Activated CD8-positive, alpha-beta T cell treated with anti-CD3 and anti-CD28 coated beads for 36 hours (primary cell): ENCODE data around the gene CRTAC1. TPM values are rescaled to one million over a fixed set of nuclear protein-coding genes. Genes with fewer than 3 reads are reported as not detected.

ENCODE experiments used
- ATAC-seq: fragments of 200-7000 bp; cut with Tn5 transposase; one replicate; pipeline ENCODE4 v1.10.0; 2021; ENCODE audit warnings: mild to moderate bottlenecking, moderate library complexity
- CTCF ChIA-PET: fragments of 350-600 bp; sonication (Branson Sonifier 250); formaldehyde crosslinking; loops from one replicate; lab custom pipeline; 2021; ENCODE audit warnings: antibody characterized with exemption; lab: Charles Lee
- POLR2A ChIA-PET: fragments of 350-600 bp; sonication (Branson Sonifier 250); formaldehyde crosslinking; loops from one replicate; lab custom pipeline; 2021; ENCODE audit warnings: antibody characterized with exemption; lab: Charles Lee
- DNase-seq: peaks from one replicate; pipeline ENCODE4 v3.0.0-alpha.2; 2020
- H3K27ac Mint-ChIP-seq: one replicate; pipeline ENCODE4 v1.8.0; 2021; ENCODE audit warnings: mild to moderate bottlenecking, mixed read lengths
- H3K27me3 Mint-ChIP-seq: one replicate; pipeline ENCODE4 v1.8.0; 2021; ENCODE audit warnings: mixed read lengths
- H3K36me3 Mint-ChIP-seq: one replicate; pipeline ENCODE4 v1.8.0; 2021; ENCODE audit warnings: low read depth, mixed read lengths
- H3K4me1 Mint-ChIP-seq: one replicate; pipeline ENCODE4 v1.8.0; 2021; ENCODE audit warnings: low read depth, mixed read lengths
- H3K4me3 Mint-ChIP-seq: one replicate; pipeline ENCODE4 v1.8.0; 2021; ENCODE audit warnings: mild to moderate bottlenecking, moderate library complexity, mixed read lengths
- H3K9me3 Mint-ChIP-seq: one replicate; pipeline ENCODE4 v1.8.0; 2021; ENCODE audit warnings: mixed read lengths
- CTCF ChIP-seq: fragments of 200-600 bp; IDR thresholded peaks from one replicate; pipeline ENCODE4 v1.8.0; 2022; ENCODE audit warnings: antibody characterized with exemption, mild to moderate bottlenecking
- intact Hi-C: fragments of 100-400 bp; cut with micrococcal nuclease; formaldehyde crosslinking; loops from one replicate; pipeline ENCODE4 v1.10.0; 2022
- total RNA-seq, 2 experiments: library from RNA; stranded (reverse); gene quantifications; one replicate each; pipeline ENCODE4 v1.2.3, GENCODE V29; 2021

Gene CRTAC1
- total RNA-seq, 2 experiments from 2014 or later = not detected

DNA sequence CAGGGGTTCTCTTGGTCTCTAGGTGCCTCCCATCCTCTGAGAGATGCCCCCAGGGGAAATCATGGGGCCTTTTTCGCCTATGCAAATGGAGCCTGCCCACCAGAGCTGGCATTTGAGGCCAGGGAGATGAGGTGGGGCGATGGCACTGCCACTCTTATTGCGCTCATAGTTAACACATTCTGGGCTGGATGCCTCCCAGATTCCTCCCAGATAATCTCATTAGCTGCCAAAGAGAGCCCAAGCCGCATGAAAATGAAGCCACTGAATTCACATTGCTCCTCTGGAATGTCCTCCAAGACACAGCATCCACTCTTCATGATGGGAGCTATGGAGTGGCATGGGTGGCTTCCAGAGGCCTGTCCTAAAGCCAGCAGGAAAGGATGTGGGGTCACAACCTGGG, 119.8 kb downstream of the CRTAC1 start:
- Mint-ChIP-seq H3K36me3 (no peaks in the 10 kb centered on the region), H3K9me3 (no peaks in the 10 kb centered on the region), H3K27me3 (no peaks in the 10 kb centered on the region), H3K4me3 (no peak overlapping the region), H3K27ac (no peak overlapping the region), H3K4me1 (peaks cover 5% of the 10 kb centered on the region)
- ChIA-PET CTCF (interaction anchor here (3.5 to 4.0 kb wide), 2 partner anchors 131 to 136 kb away, joined by 22 to 33 read pairs; no protein-coding TSS in a partner anchor), POLR2A (no interaction called here)
- ATAC-seq = no peak
- intact Hi-C loops = loop anchor here (5.0 kb wide), 2 partner anchors 117 to 132 kb away; no protein-coding TSS in a partner anchor
- TF ChIP-seq CTCF = no peak
- DNase-seq = no peak

GRCh38 chr10:97907830-97908229, 122.6 kb downstream of the CRTAC1 start:
- CTCF ChIA-PET = interaction anchor here (1.4 to 1.9 kb wide), 2 partner anchors 133 to 138 kb away, joined by 4 to 7 read pairs; no protein-coding TSS in a partner anchor
- no peaks in the 10 kb centered on the region for H3K9me3 Mint-ChIP-seq
- no peaks in the 10 kb centered on the region for H3K4me1 Mint-ChIP-seq
- TF ChIP-seq CTCF = no peak
- H3K36me3 Mint-ChIP-seq = no peaks in the 10 kb centered on the region
- ATAC-seq = no peak
- POLR2A ChIA-PET = no interaction called here
- no peak for DNase-seq
- intact Hi-C loops = no loop called here
- peaks cover 3% of the 10 kb centered on the region for H3K27me3 Mint-ChIP-seq
- no peak overlapping the region for H3K4me3 Mint-ChIP-seq
- no peak overlapping the region for H3K27ac Mint-ChIP-seq

- CTCF ChIA-PET = interaction anchor here (1.4 kb wide), 1 partner anchor 136 kb away, joined by 5 read pairs; no protein-coding TSS in a partner anchor
- DNase-seq (no peak), ATAC-seq (no peak)
- Mint-ChIP-seq H3K4me1 (no peaks in the 10 kb centered on the region), H3K9me3 (no peaks in the 10 kb centered on the region), H3K4me3 (no peak overlapping the region), H3K27me3 (peaks cover 3% of the 10 kb centered on the region), H3K36me3 (no peaks in the 10 kb centered on the region), H3K27ac (no peak overlapping the region)
- intact Hi-C loops = no loop called here
- POLR2A ChIA-PET = no interaction called here
- no peak for TF ChIP-seq CTCF
Measured at GRCh38 chr10:97907211-97907610, 123.2 kb downstream of the CRTAC1 start.

- intact Hi-C loops = no loop called here
- Mint-ChIP-seq H3K27me3 (peaks cover 3% of the 10 kb centered on the region), H3K27ac (no peak overlapping the region), H3K9me3 (no peaks in the 10 kb centered on the region), H3K36me3 (no peaks in the 10 kb centered on the region), H3K4me1 (no peaks in the 10 kb centered on the region), H3K4me3 (no peak overlapping the region)
- ATAC-seq (no peak), DNase-seq (no peak)
- ChIA-PET POLR2A (interaction anchor here (0.6 kb wide), 1 partner anchor 11 kb away, joined by 3 read pairs; no protein-coding TSS in a partner anchor), CTCF (interaction anchor here (0.7 to 2.0 kb wide), 3 partner anchors 10 to 123 kb away, joined by 3 to 13 read pairs (median 3); no protein-coding TSS in a partner anchor)
- TF ChIP-seq CTCF = no peak
Measured at GRCh38 chr10:97905276-97905675, 125.1 kb downstream of the CRTAC1 start.

DNA sequence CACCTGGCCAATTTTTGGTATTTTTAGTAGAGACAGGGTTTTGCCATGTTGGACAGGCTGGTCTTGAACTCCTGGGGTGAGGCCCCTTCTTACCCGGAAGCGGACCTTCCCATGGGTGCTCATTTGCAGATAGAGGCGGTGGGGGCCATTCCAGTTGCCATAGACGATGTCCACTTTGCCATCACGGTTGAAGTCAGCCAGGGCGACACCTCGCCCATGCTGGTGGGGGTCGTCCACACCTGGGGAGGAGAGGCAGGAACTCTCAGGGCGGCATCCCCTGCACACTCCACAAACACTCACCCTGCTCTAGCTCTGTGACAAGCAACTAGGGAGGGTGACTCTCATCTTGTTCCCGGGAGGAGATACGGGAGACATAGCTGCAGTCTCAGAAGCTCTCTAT, 125.8 kb downstream of the CRTAC1 start:
- no peak for TF ChIP-seq CTCF
- Mint-ChIP-seq H3K27ac (no peak overlapping the region), H3K4me1 (no peaks in the 10 kb centered on the region), H3K36me3 (no peaks in the 10 kb centered on the region), H3K27me3 (peaks cover 3% of the 10 kb centered on the region), H3K9me3 (no peaks in the 10 kb centered on the region), H3K4me3 (no peak overlapping the region)
- ATAC-seq (no peak), DNase-seq (no peak)
- POLR2A ChIA-PET = no interaction called here
- intact Hi-C loops = no loop called here
- CTCF ChIA-PET = interaction anchor here (0.7 to 2.0 kb wide), 4 partner anchors 11 to 141 kb away, joined by 3 to 13 read pairs (median 3); no protein-coding TSS in a partner anchor
